ENCODE data around the gene STIM2.

- TF ChIP-seq CTCF (IDR thresholded peaks at IDR 0.05; ENCODE audit: low read length) (no peak), EZH2 (IDR thresholded peaks at IDR 0.05; ENCODE audit: borderline replicate concordance, low read length) (no peak)
Measured at GRCh38 chr4:26953770-26954423, 93.3 kb downstream of the STIM2 start.

All from OCI-LY1 (cell line).